HEK293 (cell line): ENCODE measurements around the gene QRICH2.

Source experiments
- SCRT1 ChIP-seq: fragments of 450-650 bp; formaldehyde crosslinking; IDR thresholded peaks from 2 replicates; pipeline ENCODE4 v1.5.1; 2016; ENCODE audit warnings: missing biosample characterization, missing genetic modification characterization, borderline replicate concordance
- TF ChIP-seq, protein P1 (sequence below): fragments of 450-650 bp; formaldehyde crosslinking; IDR thresholded peaks from 2 replicates; pipeline ENCODE4 v1.5.1; 2016; ENCODE audit warnings: missing biosample characterization, missing genetic modification characterization

DNA sequence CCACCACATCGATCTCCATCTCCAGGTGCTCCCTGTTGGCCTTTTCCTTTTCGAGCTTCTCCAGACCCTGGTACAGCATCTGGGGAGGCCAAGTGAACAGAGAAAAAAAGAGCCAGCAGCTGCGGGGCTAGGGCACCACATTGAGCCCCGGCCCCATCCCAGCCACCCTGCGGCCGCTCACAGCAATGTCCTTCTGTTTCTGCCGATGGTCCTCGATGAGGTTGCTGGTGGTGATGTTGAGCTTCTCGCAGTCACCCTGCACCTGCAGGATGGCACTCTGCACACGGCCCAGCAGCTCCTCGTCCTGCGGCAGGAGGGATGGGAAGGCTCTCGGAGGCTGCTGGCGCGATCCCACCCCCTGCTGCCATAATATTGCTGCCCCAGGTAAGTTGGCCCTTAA, 27.4 kb downstream of the QRICH2 start:
- no peak for TF ChIP-seq SCRT1
- TF ChIP-seq, protein P1, sequence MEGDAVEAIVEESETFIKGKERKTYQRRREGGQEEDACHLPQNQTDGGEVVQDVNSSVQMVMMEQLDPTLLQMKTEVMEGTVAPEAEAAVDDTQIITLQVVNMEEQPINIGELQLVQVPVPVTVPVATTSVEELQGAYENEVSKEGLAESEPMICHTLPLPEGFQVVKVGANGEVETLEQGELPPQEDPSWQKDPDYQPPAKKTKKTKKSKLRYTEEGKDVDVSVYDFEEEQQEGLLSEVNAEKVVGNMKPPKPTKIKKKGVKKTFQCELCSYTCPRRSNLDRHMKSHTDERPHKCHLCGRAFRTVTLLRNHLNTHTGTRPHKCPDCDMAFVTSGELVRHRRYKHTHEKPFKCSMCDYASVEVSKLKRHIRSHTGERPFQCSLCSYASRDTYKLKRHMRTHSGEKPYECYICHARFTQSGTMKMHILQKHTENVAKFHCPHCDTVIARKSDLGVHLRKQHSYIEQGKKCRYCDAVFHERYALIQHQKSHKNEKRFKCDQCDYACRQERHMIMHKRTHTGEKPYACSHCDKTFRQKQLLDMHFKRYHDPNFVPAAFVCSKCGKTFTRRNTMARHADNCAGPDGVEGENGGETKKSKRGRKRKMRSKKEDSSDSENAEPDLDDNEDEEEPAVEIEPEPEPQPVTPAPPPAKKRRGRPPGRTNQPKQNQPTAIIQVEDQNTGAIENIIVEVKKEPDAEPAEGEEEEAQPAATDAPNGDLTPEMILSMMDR (tag by site-specific recombination), result no peak
